ENCODE measurements around the gene IGF1R.

The IGF1R gene

DNA sequence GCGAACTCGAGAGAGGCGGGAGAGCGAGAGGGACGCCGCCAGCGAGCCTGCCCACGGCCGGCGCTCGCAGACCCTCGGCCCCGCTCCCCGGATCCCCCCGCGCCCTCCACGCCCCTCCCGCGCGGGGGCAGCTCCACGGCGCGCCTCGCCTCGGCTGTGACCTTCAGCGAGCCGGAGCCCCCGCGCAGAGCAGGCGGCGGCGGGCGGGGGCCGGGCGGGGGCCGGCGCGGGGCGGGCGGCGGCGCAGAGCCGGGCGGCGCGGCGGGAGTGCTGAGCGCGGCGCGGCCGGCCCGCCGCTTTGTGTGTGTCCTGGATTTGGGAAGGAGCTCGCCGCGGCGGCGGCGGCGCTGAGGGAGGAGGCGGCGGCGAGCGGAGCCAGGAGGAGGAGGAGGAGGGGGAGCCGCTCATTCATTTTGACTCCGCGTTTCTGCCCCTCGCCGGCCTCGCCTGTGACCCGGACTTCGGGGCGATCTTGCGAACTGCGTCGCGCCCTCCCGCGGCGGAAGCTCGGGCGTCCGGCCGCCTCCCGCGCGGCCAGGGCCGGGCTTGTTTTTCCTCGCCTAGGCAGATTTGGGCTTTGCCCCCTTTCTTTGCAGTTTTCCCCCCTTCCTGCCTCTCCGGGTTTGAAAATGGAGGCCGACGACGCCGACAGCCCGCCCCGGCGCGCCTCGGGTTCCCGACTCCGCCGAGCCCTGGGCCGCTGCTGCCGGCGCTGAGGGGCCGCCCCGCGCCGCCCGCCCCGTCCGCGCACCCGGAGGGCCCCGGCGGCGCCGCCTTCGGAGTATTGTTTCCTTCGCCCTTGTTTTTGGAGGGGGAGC lies 524 bp downstream of the IGF1R start:
- peak; percentile 55 for DNase-seq (ENCODE audit: low spot score)

GRCh38 chr15:98649472-98650416 lies 1.4 kb downstream of the IGF1R start:
- DNase-seq (ENCODE audit: low spot score) = peak; percentile 60

DNA sequence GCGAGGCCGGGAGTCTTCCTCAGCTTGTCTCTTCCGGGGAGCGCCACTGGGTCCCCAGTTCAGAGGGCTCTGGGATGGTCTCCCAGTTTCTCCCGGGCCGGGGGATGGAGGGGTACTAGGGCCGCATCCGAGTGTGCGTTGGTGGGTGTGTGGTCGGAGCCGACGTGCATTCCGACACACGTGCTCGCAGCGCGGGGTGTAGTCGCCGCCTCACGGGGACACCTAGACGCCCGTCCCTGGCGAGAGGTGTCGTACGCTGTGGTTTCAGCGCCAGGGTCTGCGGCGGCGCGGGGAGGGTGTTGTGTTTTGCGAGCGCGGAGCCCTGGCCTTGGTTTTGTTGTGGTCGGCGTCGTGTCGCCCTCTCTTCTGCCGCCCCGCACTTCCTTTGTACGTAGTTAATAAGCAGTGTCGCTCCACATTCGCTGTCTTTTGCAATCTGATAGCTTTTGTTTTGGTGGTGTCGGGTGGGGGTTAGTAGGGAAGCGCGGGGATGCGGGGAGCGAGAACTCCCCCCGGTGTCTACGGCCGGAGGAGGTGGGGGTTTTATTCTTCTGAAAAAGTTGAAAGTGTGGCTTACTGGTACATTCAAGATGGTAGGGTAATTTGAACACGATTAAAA lies 2.2 kb downstream of the IGF1R start:
- DNase-seq (ENCODE audit: low spot score) = peak; percentile 58

- peak; percentile 43 for DNase-seq (ENCODE audit: low spot score)
Measured at GRCh38 chr15:98651036-98651481, 2.7 kb downstream of the IGF1R start.

DNA sequence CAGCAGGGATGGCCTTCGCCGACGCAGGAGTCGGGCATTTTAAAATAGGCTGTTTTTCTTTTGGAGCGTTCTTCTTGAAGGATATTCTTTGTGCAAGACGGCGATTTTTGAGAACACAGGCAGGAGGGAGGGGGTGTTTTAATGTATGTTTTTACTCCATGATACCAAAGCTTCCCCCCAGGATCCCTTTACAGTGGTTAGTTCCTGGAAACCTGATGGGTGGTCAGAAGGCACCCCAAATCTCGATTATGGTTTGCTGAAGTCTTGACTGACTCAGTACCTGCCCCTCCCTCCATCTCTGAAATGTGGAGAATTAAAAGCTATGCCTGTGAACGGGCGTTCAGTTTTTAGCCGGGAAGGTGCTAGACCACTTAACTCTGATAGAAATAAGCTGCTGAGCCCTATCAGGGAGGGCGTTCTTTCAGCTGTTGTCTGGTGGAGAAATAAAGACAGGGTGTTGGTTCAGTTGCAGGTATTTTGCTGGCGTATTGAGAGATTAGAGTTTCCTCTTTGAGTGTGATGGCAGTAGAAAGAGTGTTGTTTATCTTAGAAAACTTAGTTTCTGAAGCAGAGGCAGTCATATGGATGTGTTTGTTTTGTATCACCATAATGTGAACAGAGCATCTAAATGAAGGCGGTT lies 3.4 kb downstream of the IGF1R start:
- DNase-seq (ENCODE audit: low spot score) = no peak

DNA sequence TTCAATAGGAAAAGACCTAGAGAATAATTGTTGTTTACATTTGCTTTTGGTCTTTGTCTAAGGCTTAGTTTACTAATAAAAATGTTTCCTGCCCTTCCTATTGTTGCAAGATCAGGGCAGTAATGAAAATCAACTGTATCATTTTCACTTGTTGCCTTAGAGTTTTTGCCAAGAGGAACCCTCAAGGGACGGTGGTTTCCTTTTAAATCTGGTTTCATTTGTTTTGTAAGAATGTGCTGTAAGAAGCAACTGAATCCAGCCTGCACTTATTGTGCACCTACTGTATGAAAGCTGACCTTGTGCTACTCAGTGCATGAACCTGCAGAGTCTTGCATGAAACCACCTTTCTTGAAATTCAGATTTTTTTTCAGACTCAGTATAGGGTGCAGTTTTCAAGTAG lies 5.3 kb downstream of the IGF1R start:
- no peak for DNase-seq (ENCODE audit: low spot score)

GRCh38 chr15:98654790-98655360 lies 6.5 kb downstream of the IGF1R start:
- DNase-seq (ENCODE audit: low spot score) = no peak

DNA sequence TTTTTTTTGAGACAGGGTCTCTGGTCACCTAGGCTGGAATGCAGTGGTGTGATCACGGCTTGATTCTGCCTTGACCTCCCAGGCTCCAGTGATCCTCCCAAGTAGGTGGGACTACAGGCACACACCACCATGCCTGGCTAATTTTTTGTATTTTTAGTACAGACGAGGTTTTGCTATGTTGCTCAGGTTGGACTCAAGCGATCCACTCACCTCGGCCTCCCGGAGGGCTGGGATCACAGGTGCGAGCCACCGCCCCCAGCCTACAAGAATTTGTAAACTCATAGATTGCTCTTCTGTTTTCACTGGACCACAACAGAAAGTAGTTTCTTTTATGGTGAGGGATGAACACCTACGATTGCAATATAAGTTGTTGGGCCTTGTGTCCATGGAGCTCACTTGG lies 7.4 kb downstream of the IGF1R start:
- no peak for DNase-seq (ENCODE audit: low spot score)

DNA sequence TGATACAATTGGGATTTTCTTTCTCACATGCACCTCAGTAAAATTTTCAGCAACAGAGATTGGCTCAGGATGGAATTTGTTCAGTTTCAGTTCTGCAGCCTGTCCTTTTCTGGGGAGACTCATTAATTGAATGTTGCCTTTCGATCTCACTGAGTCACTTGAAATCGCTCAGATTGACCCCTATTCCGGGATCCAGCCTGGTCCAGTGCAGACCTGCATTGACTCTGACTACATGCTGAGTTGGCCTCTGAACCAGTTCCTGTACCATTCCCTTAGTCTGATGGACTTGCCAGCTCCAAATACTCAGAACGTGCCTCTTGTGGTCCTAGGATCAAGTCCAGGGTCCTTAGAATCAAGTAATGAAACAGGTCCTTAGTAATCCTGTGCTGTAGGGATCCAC lies 9.4 kb downstream of the IGF1R start:
- DNase-seq (ENCODE audit: low spot score) = no peak

DNA sequence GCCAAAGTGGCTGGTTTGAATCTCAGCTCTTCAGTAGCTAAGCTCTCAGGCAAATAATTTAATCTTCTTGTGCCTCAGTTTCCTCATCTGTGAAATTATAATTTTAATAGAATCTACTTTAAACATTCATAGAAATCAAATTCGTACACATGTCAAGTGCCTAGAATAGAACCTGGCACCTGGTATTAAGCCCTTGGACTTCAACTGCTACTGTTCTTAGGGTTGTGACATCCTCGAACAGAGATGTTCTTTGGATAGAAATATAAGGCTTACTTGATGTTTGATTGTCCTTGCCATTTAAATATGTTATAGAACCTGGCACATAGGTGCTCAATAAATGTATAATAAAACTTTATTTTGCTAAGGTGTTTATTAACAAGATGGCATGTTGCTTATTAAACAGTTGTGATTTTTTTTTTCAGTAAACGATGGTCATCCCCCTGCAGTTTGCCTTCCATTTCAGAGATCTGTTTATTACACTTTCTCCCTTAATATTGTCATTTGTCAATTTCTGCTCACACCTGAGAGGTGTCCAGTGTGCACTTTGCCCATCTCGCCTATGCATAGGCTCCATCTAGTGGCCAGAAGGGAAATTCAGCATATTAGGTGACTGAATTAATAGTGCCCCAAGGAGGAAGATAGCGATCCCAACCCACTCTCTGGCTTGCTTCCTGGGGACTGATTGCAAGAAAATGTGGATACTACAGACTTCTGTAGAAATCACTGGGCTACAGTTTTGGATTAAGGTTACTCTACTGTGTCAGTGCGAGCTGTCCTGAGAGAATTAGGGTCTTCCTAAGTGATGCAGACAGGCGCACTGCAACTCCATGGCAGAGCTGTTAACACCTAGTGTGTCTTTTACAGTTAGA lies 10.7 kb downstream of the IGF1R start:
- DNase-seq (ENCODE audit: low spot score) = peak; percentile 76

- DNase-seq (ENCODE audit: low spot score) = no peak
Measured at GRCh38 chr15:98660055-98660454, 11.7 kb downstream of the IGF1R start.

GRCh38 chr15:98663045-98663444 lies 14.7 kb downstream of the IGF1R start:
- DNase-seq (ENCODE audit: low spot score) = no peak

DNA sequence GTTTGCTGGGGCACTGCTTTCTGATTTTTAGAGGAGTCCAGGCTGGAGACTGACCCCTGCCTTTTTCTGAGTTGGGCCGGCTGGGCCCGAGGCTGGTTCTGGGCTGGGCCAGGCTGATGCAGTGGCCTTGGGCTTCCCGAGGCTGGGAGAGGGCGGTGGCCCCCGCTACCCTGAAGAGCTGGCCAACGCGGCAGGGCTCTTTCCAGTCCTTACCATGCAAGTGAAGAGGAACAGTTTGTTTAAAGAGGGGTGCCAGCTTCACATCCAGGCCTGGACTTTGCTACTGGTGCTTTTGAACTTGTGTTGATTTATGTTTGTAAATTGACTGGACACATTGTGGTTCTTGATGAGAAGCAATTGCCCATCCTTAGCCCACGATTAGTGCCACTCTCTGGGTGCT lies 15.3 kb downstream of the IGF1R start:
- no peak for DNase-seq (ENCODE audit: low spot score)

DNA sequence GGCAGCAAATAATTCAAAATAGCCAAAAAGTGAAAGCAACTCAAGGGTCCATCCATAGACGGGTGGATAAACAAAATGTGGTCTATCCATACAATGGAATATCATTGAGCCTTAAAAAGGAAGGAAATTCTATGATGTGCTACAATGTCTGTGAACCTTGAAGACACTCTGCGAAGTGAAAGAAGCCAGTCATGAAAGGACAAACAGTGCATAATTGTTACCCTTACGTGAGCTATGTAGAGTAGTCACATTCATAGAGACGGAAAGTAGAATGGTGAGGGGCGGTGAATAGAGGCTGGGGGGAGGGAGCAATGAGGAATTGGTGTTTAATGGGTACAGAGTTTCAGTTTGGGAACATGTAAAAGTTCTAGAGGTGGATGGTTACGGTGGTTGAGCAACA lies 18.1 kb downstream of the IGF1R start:
- DNase-seq (ENCODE audit: low spot score) = no peak

GRCh38 chr15:98666841-98667240 lies 18.5 kb downstream of the IGF1R start:
- no peak for DNase-seq (ENCODE audit: low spot score)

- no peak for DNase-seq (ENCODE audit: low spot score)
Measured at GRCh38 chr15:98667521-98668179, 19.3 kb downstream of the IGF1R start.

GRCh38 chr15:98668566-98669308 lies 20.4 kb downstream of the IGF1R start:
- DNase-seq (ENCODE audit: low spot score) = no peak

DNA sequence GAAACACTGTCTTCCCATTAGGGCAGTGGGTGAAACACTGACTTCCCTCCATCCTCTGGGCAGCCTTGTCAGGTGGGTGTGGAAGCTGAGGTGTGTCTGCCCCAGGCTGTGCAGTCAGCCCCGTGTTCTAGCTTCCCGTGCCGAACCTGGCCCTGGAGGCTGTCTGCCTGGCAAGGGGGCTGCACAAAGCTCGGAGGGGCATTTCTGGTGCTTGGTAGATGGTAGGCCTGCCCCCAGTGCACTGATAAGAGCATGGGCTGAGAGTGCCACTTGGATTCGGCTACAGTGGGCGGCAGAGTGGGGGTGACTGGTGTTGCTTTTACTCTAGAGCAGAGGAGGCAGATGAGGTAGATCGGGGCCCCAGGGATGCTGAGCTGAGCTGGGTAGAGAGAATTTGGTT lies 21.3 kb downstream of the IGF1R start:
- DNase-seq (ENCODE audit: low spot score) = no peak

All from HuH-7.5 (cell line).